ENCODE measurements around the gene PRPF39. TPM values are rescaled to one million over a fixed set of nuclear protein-coding genes. Genes with fewer than 3 reads are reported as not detected.

Gene PRPF39
- total RNA-seq, 4 donors from 2014 or later, result 23.1 to 32.2 (median 27.7) TPM

- DNase-seq (ENCODE audit: low spot score) (no peak), ATAC-seq (ENCODE audit: low FRiP score) (no peak)
- no peak for TF ChIP-seq CTCF (IDR thresholded peaks at IDR 0.05)
These were observed 12.3 kb downstream of the PRPF39 start for GRCh38 chr14:45096218-45096617.

- no peak for TF ChIP-seq CTCF (IDR thresholded peaks at IDR 0.05)
- DNase-seq (ENCODE audit: low spot score) (no peak), ATAC-seq (ENCODE audit: low FRiP score) (no peak)
These were observed 19.9 kb downstream of the PRPF39 start for GRCh38 chr14:45103806-45104205.

GRCh38 chr14:45104561-45104960 lies 20.6 kb downstream of the PRPF39 start:
- DNase-seq (ENCODE audit: low spot score) (no peak), ATAC-seq (ENCODE audit: low FRiP score) (no peak)
- no peak for TF ChIP-seq CTCF (IDR thresholded peaks at IDR 0.05)

GRCh38 chr14:45112896-45113781 lies 29.2 kb downstream of the PRPF39 start:
- ATAC-seq (ENCODE audit: low FRiP score) (no peak), DNase-seq (ENCODE audit: low spot score) (no peak)
- no peak for TF ChIP-seq CTCF (IDR thresholded peaks at IDR 0.05)

- TF ChIP-seq CTCF (IDR thresholded peaks at IDR 0.05), result no peak
- DNase-seq (ENCODE audit: low spot score) (no peak), ATAC-seq (ENCODE audit: low FRiP score) (no peak)
These were observed 30.4 kb downstream of the PRPF39 start for GRCh38 chr14:45114327-45114726.

GRCh38 chr14:45118594-45118993 lies 34.7 kb downstream of the PRPF39 start:
- no peak for TF ChIP-seq CTCF (IDR thresholded peaks at IDR 0.05)
- DNase-seq (ENCODE audit: low spot score) (no peak), ATAC-seq (ENCODE audit: low FRiP score) (no peak)

GRCh38 chr14:45120096-45120495 lies 36.2 kb downstream of the PRPF39 start:
- TF ChIP-seq CTCF (IDR thresholded peaks at IDR 0.05), result no peak
- ATAC-seq (ENCODE audit: low FRiP score), result no peak
- DNase-seq (ENCODE audit: low spot score), result no peak

All from omental fat pad (tissue), 4 donors.